ENCODE results near the gene TPSB2. TPM values are rescaled to one million over a fixed set of nuclear protein-coding genes. Genes with fewer than 3 reads are reported as not detected.
"Not testable (repeated sequence)": the region's sequence is repeated elsewhere in the genome, so short reads cannot be mapped to it uniquely, and the experiment has no call there.

TPSB2 gene
- total RNA-seq, 1 donor from 2014 or later, result not detected

- DNase-seq (ENCODE audit: extremely low read depth, low read depth, low spot score), result no peak
Observed at GRCh38 chr16:1262210-1262845, 32.3 kb upstream of the TPSB2 start.

DNA sequence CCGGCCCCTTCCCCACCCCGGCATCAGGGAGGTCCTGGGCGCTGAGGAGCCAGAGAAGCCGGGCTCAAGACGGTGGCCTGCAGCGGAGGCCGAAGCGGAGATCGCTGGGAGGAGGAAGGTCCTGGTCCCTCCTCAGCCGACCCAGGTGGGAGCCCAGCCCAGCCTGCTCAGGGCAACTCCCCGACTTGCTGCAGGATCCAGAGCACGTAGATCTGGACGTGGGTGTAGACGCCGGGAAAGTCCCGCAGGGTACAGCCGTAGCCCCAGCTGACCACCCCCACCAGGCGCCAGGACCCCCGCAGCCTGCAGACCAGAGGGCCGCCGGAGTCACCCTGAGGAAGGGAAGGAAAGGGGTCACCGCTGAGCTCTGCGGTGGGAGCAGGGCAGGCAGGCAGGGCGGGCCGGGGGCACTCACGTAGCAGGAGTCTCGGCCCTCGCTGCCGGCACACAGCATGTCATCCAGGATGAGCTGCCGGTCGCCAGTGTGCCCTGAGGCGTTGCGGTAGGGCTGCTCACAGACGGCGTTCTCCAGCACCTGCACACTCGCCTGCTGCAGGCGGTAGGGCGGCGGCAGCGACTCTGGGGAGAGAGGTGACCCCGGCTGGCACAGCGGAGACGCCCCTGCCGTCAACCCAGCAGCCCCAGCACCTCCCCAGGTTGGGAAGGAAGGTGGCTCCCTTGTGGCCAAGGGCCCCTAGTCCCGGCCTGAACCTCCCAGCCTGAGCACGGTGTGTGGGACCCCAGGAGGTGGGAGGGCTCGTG is 31.3 kb upstream of the TPSB2 start:
- DNase-seq (ENCODE audit: extremely low read depth, low read depth, low spot score), result no peak

DNA sequence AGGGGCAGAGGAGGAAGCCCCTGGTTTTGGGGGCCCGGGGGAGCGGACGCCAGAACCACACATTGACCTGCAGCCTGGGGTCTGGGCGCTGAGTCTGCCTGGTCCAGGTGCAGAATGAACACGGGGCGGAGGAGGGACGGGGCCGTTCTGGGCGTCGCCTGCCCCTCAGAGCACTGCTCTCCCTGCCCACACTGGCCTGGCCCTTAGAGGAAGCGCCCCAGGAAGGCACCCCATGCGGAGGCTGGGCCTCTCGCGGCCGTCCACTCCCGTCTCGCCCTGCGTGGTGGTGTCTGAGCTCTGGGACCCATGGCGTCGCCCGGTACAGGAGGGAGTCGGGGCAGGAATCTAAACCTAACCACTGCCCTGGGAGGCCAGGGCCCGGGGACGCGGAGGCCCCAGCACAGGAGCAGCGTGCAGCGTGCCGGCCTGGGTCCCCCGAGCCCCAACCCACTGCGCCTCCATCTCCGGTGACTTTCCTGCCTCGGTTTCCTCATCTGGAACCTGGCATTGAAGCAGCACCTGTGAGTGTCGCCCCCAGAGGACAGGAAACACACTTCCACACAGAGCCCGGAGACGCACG is 30.2 kb upstream of the TPSB2 start:
- no peak for DNase-seq (ENCODE audit: extremely low read depth, low read depth, low spot score)

GRCh38 chr16:1259760-1260068 is 29.7 kb upstream of the TPSB2 start:
- no peak for DNase-seq (ENCODE audit: extremely low read depth, low read depth, low spot score)

GRCh38 chr16:1258906-1259759 is 29.1 kb upstream of the TPSB2 start:
- no peak for DNase-seq (ENCODE audit: extremely low read depth, low read depth, low spot score)

- no peak for DNase-seq (ENCODE audit: extremely low read depth, low read depth, low spot score)
Observed at GRCh38 chr16:1258225-1258600, 28.2 kb upstream of the TPSB2 start.

DNA sequence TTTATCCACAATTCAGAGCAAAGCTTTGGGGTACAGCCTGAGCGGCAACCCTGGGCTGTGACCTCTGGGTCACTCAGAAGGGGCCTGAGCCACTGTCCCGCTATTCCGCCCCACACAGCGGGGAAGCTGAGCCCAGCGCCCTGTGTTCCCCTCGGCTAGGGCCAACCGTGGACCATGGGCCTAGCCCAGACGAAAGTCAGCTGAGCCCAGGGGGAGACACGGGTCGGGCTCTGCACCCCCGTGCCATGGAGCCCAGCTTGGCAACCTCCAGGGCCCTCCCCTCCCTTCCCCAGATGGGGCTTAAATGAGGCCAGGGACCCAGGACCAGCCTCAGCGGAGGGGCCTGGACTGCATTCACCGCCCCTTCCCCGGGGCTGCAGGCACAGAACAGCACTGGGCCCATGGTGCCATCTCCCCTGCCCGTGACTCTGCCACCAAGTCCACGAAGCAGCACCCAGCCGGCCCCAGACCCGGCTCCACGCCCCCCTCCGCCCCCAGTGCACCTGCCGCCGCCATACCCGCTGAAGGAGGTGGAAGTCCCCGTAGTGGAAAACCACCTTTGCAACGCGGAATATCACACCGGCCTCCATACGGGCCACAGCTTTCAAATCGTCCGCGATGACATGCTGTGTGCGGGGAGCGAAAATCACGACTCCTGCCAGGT is 27.7 kb upstream of the TPSB2 start:
- DNase-seq (ENCODE audit: extremely low read depth, low read depth, low spot score), result no peak

- no peak for DNase-seq (ENCODE audit: extremely low read depth, low read depth, low spot score)
Observed at GRCh38 chr16:1256874-1257322, 26.9 kb upstream of the TPSB2 start.

DNA sequence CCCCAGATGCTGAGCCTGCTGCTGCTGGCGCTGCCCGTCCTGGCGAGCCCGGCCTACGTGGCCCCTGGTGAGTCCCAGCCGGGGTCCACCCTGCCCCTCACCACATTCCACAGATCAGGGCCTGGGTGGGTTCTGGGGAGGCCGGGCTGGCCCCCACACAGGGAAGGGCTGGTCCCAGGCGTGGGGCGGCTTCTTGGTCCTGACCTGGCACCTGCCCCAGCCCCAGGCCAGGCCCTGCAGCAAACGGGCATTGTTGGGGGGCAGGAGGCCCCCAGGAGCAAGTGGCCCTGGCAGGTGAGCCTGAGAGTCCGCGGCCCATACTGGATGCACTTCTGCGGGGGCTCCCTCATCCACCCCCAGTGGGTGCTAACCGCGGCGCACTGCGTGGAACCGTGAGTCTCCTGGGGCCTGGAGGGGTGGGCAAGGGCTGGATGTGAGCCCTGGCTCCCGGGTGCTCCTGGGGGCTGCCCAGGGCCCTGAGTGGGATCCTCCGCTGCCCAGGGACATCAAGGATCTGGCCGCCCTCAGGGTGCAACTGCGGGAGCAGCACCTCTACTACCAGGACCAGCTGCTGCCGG is 26.4 kb upstream of the TPSB2 start:
- DNase-seq (ENCODE audit: extremely low read depth, low read depth, low spot score), result not testable (repeated sequence)

DNA sequence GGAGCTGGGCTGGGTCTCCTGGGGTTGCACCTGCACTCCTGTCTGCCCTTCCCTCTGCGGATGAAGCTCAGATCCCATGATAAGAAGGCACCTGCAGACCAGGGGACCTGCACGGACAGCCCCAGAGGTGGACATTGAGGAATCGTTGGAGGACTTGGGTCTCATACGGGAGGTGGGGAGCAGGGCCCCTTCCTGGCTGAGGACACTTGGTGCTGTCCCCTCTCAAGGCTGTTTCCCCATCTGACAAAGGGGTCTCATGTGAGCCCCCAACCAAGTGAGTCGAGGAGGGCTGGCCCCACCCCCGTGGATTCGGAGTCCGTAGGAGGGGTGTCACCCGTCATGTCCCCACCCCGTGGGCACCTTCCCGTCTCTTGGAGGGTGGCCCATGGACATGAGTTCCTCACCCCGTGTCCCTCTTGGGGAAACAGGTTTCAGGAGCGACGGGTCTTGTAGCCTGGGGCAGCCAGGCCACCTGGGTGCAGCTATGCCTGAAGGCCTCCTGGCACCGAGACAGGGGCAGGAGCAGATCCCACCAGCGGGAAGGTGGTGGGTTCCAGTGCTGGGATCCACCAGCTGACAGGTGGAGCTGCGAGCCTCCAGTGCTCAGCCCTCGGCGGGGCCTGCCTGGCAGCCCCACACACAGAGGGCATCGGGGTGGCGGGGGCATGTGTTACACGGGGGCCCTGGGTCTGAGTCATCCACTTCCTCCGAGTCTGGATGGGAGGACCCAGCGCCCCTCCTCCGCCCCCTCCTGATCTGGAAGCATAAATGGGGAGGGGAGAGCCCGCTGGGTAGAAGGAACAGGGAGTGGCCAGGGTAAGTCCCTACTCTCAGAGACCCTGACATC is 25.5 kb upstream of the TPSB2 start, which contains the start of gene TPSD1:
Gene TPSD1, plus strand, starts transcription at position 794 of the 847 bp plus-strand sequence. CDS start 212 bp downstream, outside the sequence.
- DNase-seq (ENCODE audit: extremely low read depth, low read depth, low spot score), result not testable (repeated sequence)

- DNase-seq (ENCODE audit: extremely low read depth, low read depth, low spot score), result not testable (repeated sequence)
Observed at GRCh38 chr16:1254821-1255220, 24.8 kb upstream of the TPSB2 start.

DNA sequence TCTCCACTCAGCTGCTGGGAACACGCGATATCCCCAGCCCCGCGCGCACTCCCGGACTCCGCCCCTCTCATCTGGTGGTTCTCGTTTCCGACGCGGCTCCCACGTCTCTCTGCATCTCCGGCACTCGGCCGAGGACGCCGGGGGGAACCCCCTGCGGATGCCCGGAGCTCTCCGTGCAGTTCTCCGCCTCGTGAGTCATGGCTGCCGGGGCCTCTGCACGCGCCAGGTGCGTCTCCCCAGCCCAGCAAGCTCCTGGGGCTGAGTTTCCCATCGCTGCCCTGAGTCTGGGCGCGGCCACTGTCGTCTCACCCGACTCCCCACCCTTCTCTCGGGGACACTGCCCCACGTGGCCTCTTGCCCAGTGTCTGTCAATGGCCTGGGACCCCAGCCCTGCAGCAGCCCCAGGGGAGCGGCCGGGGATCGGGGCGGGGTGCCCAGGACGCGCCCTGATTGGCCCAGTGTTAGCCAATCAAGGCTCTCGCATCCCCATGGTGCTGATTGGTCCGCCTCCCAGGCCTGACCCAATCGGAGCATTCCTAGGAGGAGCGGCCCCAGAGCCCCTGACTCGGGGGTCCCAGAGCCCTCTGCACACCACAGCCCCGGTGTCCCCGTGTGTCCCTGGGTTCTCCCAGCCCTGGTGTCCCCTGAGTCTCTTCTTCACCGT is 23.8 kb upstream of the TPSB2 start:
- DNase-seq (ENCODE audit: extremely low read depth, low read depth, low spot score), result not testable (repeated sequence)

- DNase-seq (ENCODE audit: extremely low read depth, low read depth, low spot score), result not testable (repeated sequence)
Observed at GRCh38 chr16:1249031-1249755, 19.2 kb upstream of the TPSB2 start.

DNA sequence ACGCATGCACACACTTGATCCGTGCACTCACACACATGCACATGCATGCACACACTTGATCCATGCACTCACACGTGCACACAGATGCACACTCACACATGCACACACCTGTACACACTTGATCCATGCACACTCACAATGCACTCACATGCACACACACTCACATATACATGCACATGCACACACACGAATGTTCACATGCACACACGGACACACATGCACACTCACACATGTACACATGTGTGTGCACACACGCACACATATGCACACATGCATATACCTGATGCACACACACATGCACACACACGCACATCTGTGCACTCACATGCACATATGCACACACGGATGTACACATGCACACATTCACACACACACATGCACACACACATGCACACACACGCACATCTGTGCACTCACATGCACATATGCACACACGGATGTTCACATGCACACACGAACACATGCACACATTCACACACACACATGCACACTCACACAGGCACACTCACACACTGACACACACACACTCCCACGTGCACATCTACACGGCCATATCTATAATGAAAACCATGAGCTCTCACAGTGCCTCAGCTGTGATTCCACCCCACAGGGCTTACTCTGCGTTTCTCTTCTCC is 18.0 kb upstream of the TPSB2 start:
- not testable (repeated sequence) for DNase-seq (ENCODE audit: extremely low read depth, low read depth, low spot score)

DNA sequence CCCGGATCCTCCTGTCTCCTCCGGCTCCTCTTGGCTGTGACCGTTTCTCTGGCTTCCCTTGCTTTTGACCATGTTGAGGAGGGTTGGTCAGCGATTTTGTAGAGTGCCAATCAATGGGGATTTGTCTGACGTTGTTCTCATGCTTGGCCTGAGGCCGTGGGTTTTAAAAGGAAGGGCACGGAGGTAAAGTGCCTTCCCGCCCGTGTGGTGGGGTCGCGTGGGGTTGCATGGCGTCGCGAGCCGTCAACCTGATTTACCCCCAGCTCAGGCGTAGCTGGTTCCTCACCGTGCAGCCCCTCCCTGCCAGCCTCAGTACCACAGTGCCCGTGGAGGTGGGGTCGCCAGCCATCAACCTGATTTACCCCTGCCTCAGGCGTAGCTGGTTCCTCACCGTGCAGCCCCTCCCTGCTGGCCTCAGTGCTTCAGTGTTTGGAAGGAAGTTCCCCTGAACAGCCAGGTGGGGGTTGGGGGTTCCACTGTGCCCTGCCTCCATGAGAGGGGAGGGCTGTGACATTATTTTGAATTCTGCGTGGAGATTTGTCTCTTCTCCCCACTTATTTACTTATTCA is 15.6 kb upstream of the TPSB2 start:
- DNase-seq (ENCODE audit: extremely low read depth, low read depth, low spot score), result no peak

DNA sequence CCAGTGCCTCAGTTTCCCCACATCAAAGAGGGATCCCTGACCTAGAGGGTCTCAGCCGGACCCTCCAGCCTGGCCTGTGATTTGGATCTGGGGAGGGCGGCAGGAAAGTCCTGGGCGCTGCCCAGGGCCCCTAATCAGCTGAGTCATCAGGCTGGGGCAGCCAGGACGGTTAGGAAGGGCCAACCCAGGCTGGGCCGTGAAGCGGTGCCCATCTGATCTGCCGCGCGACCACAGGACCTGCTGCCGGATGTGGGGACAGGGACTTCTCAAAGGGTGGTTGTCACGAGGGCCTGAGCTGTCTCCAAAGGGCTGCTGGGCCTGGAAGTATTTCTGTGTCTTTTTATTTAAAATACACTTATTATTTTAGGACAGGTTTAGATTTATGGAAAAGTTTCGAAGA is 14.9 kb upstream of the TPSB2 start:
- DNase-seq (ENCODE audit: extremely low read depth, low read depth, low spot score), result no peak
